ENCODE measurements around the gene DDX41.
A peak's percentile ranks its signal among the peaks of the same experiment; 100 is the strongest.

DDX41 gene

GRCh38 chr5:177483042-177483441, 33.7 kb downstream of the DDX41 start:
- no peak for DNase-seq

- no peak for DNase-seq
Observed at GRCh38 chr5:177482359-177482795, 34.4 kb downstream of the DDX41 start.

GRCh38 chr5:177479774-177480173, 37.0 kb downstream of the DDX41 start:
- DNase-seq, result peak; percentile 57

- peak; percentile 67 for DNase-seq
Observed at GRCh38 chr5:177478711-177479646, 37.8 kb downstream of the DDX41 start.

- peak; percentile 49 for DNase-seq
Observed at GRCh38 chr5:177477701-177478477, 38.9 kb downstream of the DDX41 start.

GRCh38 chr5:177476531-177477233, 40.1 kb downstream of the DDX41 start:
- peak; percentile 76 for DNase-seq

GRCh38 chr5:177475563-177476427, 41.0 kb downstream of the DDX41 start:
- no peak for DNase-seq

GRCh38 chr5:177474846-177475562, 41.8 kb downstream of the DDX41 start:
- peak; percentile 50 for DNase-seq

- DNase-seq, result peak; percentile 47
Observed at GRCh38 chr5:177474002-177474476, 42.7 kb downstream of the DDX41 start.

GRCh38 chr5:177473443-177474001, 43.2 kb downstream of the DDX41 start, which contains the start of gene DBN1:
Gene DBN1, minus strand, starts transcription at chr5:177473634. Its CDS starts 113 bp downstream, at chr5:177473521.
- DNase-seq, result peak; percentile 80

GRCh38 chr5:177472460-177473442, 44.0 kb downstream of the DDX41 start:
- DNase-seq, result peak; percentile 52

- peak; percentile 65 for DNase-seq
Observed at GRCh38 chr5:177471610-177472356, 45.0 kb downstream of the DDX41 start.

GRCh38 chr5:177470759-177471536, 45.8 kb downstream of the DDX41 start:
- DNase-seq, result peak; percentile 68

GRCh38 chr5:177469750-177470525, 46.8 kb downstream of the DDX41 start:
- DNase-seq, result no peak

GRCh38 chr5:177468685-177469628, 47.8 kb downstream of the DDX41 start:
- DNase-seq, result peak; percentile 69

GRCh38 chr5:177468329-177468684, 48.5 kb downstream of the DDX41 start:
- DNase-seq, result no peak

Measured in fibroblast of skin of abdomen (primary cell).